Lower leg skin (tissue), 4 donors: ENCODE data around the gene NIPAL3. TPM values are rescaled to one million over a fixed set of nuclear protein-coding genes. Genes with fewer than 3 reads are reported as not detected.
A peak's percentile ranks its signal among the peaks of the same experiment; 100 is the strongest.

ENCODE experiments used
- DNase-seq, 2 donors: peaks; one replicate each; pipeline ENCODE4 v3.0.0-alpha.2; 2019; ENCODE audit warnings: low spot score in 2 of 2
- H3K4me3 ChIP-seq: fragments of 200-600 bp; sonication (generic); 2 replicates; pipeline ENCODE4 v1.5.1; 2017; ENCODE audit warnings: mild to moderate bottlenecking, low read depth; ENCODE audit not compliant: poor library complexity, severe bottlenecking
- CTCF ChIP-seq, 3 donors: fragments of 450-650 bp; IDR thresholded peaks; one replicate each; pipeline ENCODE4 v1.5.1; 2016; ENCODE audit warnings: antibody characterized with exemption in 3 of 3, mild to moderate bottlenecking in 3 of 3, moderate library complexity in 2 of 3
- POLR2A ChIP-seq, 2 donors: fragments of 450-650 bp; IDR thresholded peaks; one replicate each; pipeline ENCODE4 v1.6.1; 2016 to 2017; ENCODE audit warnings: antibody characterized with exemption in 2 of 2, mild to moderate bottlenecking in 1 of 2, moderate library complexity in 1 of 2
- WGBS, 2 donors: methylation state at CpG; one replicate each; pipeline ENCODE4 v1.1.5; 2018; 5-methylcytosine and 5-hydroxymethylcytosine counted together
- intact Hi-C: fragments of 100-400 bp; cut with DNase I; formaldehyde crosslinking; loops from one replicate; pipeline ENCODE4 v1.15.0; 2023; ENCODE audit warnings: low total_unique reads
- total RNA-seq, 4 donors: library from RNA; depleted of rRNA; stranded (reverse); fragments of >200 nt; gene quantifications; one replicate each; pipeline ENCODE4 v1.1.0, GENCODE V29; 2016

Gene NIPAL3
- total RNA-seq, 4 donors from 2014 or later: 37.3 to 67.1 (median 57.5) TPM

GRCh38 chr1:24450316-24450715 lies 34.7 kb downstream of the NIPAL3 start:
- H3K4me3 ChIP-seq: no peak overlapping the region
- 88 to 90% methylated on average over 4 of the region's 4 CpGs for WGBS, 2 donors

GRCh38 chr1:24450857-24451397 lies 35.3 kb downstream of the NIPAL3 start:
- H3K4me3 ChIP-seq: no peak overlapping the region
- no peak for TF ChIP-seq POLR2A (IDR thresholded peaks at IDR 0.05)
- no peak for TF ChIP-seq CTCF (IDR thresholded peaks at IDR 0.05)
- 96% methylated on average over 5 of the region's 5 CpGs for WGBS, 2 donors
- peak in 1 of 2 donors; percentile 50 for DNase-seq
- intact Hi-C loops: no loop called here

More at GRCh38 chr1:24450316-24450715, 34.7 kb downstream of the NIPAL3 start:
- no peak for DNase-seq
- intact Hi-C loops: no loop called here
- TF ChIP-seq POLR2A (IDR thresholded peaks at IDR 0.05) (no peak), CTCF (IDR thresholded peaks at IDR 0.05) (no peak)

- H3K4me3 ChIP-seq: no peak overlapping the region
- TF ChIP-seq CTCF (IDR thresholded peaks at IDR 0.05): no peak
- no peak for TF ChIP-seq POLR2A (IDR thresholded peaks at IDR 0.05)
- intact Hi-C loops: no loop called here
- 51 to 64% methylated on average over 3 of the region's 3 CpGs for WGBS, 2 donors
- DNase-seq: peak in 1 of 2 donors; percentile 15
Observed at GRCh38 chr1:24451746-24452145, 36.1 kb downstream of the NIPAL3 start.

- intact Hi-C loops: no loop called here
- H3K4me3 ChIP-seq: no peak overlapping the region
- peak in 1 of 2 donors; percentile 15 for DNase-seq
- 92 to 93% methylated on average over 8 of the region's 8 CpGs for WGBS, 2 donors
- TF ChIP-seq POLR2A (IDR thresholded peaks at IDR 0.05) (no peak), CTCF (IDR thresholded peaks at IDR 0.05) (no peak)
Observed at GRCh38 chr1:24452922-24453485, 37.4 kb downstream of the NIPAL3 start.

- TF ChIP-seq CTCF (IDR thresholded peaks at IDR 0.05) (no peak), POLR2A (IDR thresholded peaks at IDR 0.05) (no peak)
- intact Hi-C loops: no loop called here
- WGBS, 2 donors: 84% methylated on average over 5 of the region's 5 CpGs
- H3K4me3 ChIP-seq: no peak overlapping the region
- DNase-seq: peak in 1 of 2 donors; percentile 45
Observed at GRCh38 chr1:24454673-24455072, 39.1 kb downstream of the NIPAL3 start.

GRCh38 chr1:24455272-24455671 lies 39.7 kb downstream of the NIPAL3 start:
- WGBS, 2 donors: 94 to 97% methylated on average over 5 of the region's 5 CpGs
- no peak for TF ChIP-seq CTCF (IDR thresholded peaks at IDR 0.05)
- no peak for TF ChIP-seq POLR2A (IDR thresholded peaks at IDR 0.05)

More at GRCh38 chr1:24455272-24455671, 39.7 kb downstream of the NIPAL3 start:
- intact Hi-C loops: no loop called here
- no peak overlapping the region for H3K4me3 ChIP-seq
- DNase-seq: peak in 1 of 2 donors; percentile 14
